Activated naive CD4-positive, alpha-beta T cell treated with anti-CD3 and anti-CD28 coated beads for 36 hours (primary cell): ENCODE measurements around the gene PRKAA1. TPM values are rescaled to one million over a fixed set of nuclear protein-coding genes. Genes with fewer than 3 reads are reported as not detected.
"Not testable (repeated sequence)": the region's sequence is repeated elsewhere in the genome, so short reads cannot be mapped to it uniquely, and the experiment has no call there.

Experiments
- CTCF ChIA-PET: fragments of 350-600 bp; sonication (Branson Sonifier 250); formaldehyde crosslinking; loops from one replicate; lab custom pipeline; 2021; ENCODE audit warnings: antibody characterized with exemption; lab: Charles Lee
- DNase-seq: peaks from one replicate; pipeline ENCODE4 v3.0.0-alpha.2; 2020
- H3K27ac Mint-ChIP-seq: one replicate; pipeline ENCODE4 v1.8.0; 2021; ENCODE audit warnings: mild to moderate bottlenecking, mixed read lengths
- H3K27me3 Mint-ChIP-seq: one replicate; pipeline ENCODE4 v1.8.0; 2021; ENCODE audit warnings: low read depth, mixed read lengths
- H3K36me3 Mint-ChIP-seq: one replicate; pipeline ENCODE4 v1.8.0; 2021; ENCODE audit warnings: low read depth, mixed read lengths
- H3K4me1 Mint-ChIP-seq: one replicate; pipeline ENCODE4 v1.8.0; 2021; ENCODE audit warnings: low read depth, mixed read lengths
- H3K4me3 Mint-ChIP-seq: one replicate; pipeline ENCODE4 v1.8.0; 2021; ENCODE audit warnings: mild to moderate bottlenecking, moderate library complexity, mixed read lengths
- H3K9me3 Mint-ChIP-seq: one replicate; pipeline ENCODE4 v1.8.0; 2021; ENCODE audit warnings: mixed read lengths
- intact Hi-C: fragments of 100-400 bp; cut with micrococcal nuclease; formaldehyde crosslinking; loops from one replicate; pipeline ENCODE4 v1.15.1; 2023
- total RNA-seq, 2 experiments: library from RNA; stranded (reverse); gene quantifications; one replicate each; pipeline ENCODE4 v1.2.3, GENCODE V29; 2021

The PRKAA1 gene
- total RNA-seq, 2 experiments from 2014 or later = 52.6 to 58.6 TPM

DNA sequence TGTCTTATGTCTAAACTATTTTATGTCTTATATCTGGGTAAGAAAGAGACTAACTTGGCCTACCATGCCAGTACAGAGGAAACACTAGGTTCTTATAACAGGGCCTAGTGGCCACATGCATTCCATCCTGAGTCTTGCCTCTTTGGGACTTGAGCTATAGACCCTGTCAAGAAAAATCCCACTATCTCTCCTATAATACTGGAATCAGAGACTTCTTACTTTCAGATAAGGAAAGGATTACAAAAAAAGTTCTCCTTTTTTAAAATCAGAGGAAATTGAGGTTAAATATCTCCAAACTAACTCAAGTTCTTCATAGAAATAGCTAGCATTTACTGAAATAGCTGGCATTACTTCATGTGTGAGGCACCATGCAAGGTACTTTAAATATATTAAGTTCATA, 84.2 kb downstream of the PRKAA1 start:
- intact Hi-C loops = no loop called here
- CTCF ChIA-PET = interaction anchor here (0.8 to 1.1 kb wide), 4 partner anchors 10 to 22 kb away, joined by 3 to 5 read pairs (median 3); no protein-coding TSS in a partner anchor
- Mint-ChIP-seq H3K4me3 (no peak overlapping the region), H3K27ac (no peak overlapping the region), H3K4me1 (peaks cover 13% of the 10 kb centered on the region), H3K36me3 (peaks cover 28% of the 10 kb centered on the region), H3K27me3 (no peaks in the 10 kb centered on the region), H3K9me3 (peaks cover 11% of the 10 kb centered on the region)
- DNase-seq = no peak

DNA sequence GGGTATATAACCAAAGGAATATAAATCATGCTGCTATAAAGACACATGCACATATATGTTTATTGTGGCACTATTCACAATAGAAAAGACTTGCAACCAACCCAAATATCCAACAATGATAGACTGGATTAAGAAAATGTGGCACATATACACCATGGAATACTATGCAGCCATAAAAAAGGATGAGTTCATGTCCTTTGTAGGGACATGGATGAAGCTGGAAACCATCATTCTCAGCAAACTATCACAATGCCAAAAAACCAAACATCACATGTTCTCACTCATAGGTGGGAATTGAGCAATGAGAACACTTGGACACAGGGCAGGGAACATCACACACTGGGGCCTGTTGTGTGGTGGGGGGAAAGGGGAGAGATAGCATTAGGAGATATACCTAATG, 87.6 kb downstream of the PRKAA1 start:
- DNase-seq, CTCF ChIA-PET, intact Hi-C loops, H3K4me1 Mint-ChIP-seq, H3K27me3 Mint-ChIP-seq, H3K4me3 Mint-ChIP-seq, H3K27ac Mint-ChIP-seq: not testable (repeated sequence)
- peaks cover 29% of the 10 kb centered on the region for H3K9me3 Mint-ChIP-seq
- peaks cover 43% of the 10 kb centered on the region for H3K36me3 Mint-ChIP-seq

Other genes with a start within 250 kb of the PRKAA1 start
- gene PTGER4, start 118.5 kb downstream of the PRKAA1 start, total RNA-seq = 10 to 100 TPM; 83.8 to 86.3 TPM
- gene TTC33, start 42.4 kb downstream of the PRKAA1 start, total RNA-seq = 10 to 100 TPM; 24.4 to 27.4 TPM
- 1,000 to 10,000 TPM; 2,148 to 2,239 TPM for gene RPL37, start 36.8 kb upstream of the PRKAA1 start, total RNA-seq
- 1 to 10 TPM; 1.3 to 1.4 TPM for gene CARD6, start 43.0 kb upstream of the PRKAA1 start, total RNA-seq
- gene C7, start 111.1 kb upstream of the PRKAA1 start, total RNA-seq = not detected